GM21367 (cell line): ENCODE measurements around the gene FDXACB1.

Source experiments
- ATAC-seq: cut with Tn5 transposase; IDR thresholded peaks from one replicate; pipeline ENCODE4 v1.9.1; 2021; ENCODE audit not compliant: unreplicated experiment

Gene FDXACB1

DNA sequence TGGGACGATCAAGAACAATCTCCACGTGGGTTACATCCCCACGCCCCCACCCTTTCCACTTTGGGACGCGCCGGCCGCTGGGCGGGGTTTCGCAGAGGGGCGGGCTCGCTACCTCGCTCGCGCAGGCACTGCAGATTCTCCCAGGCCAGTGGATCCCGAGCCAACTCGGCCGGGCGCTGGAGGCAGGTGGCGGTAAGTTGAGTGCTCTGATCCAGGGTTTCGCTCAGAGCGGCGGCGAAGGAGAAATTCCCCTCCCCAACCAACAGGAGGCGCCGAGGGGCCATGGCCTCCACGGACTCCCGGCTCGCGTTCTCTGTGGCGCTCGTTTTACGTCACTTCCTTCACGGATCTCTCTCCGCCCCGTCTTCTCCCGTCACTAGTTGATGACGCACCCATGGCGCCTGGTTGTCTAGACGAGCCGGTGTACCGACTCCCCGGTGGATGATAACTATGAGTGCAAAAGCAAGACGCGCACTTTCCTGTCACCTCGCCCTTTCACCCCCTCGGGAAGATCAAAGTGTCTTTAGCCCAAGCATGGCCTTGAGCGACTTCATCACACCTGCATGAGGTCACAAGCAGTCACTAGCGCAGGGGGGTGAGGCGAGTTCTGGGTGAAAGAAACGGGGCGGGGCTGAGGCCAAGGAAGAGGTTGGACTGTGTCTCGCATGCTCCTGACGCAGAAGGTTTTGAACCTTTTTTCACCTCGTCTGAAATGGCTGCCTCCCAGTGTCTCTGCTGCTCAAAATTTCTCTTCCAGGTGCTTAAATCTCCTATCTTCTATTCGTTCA, at the start of gene FDXACB1, which contains the start of gene CFAP68:
TSS of gene FDXACB1 (minus strand) at position 317 of the 788 bp plus-strand sequence. CDS start at position 284, 33 bp downstream.
TSS of gene CFAP68 (plus strand) at position 693 of the 788 bp plus-strand sequence. CDS start at position 713, 20 bp downstream.
- peak; percentile 83 for ATAC-seq

GRCh38 chr11:111926505-111927391, 47.8 kb upstream of the FDXACB1 start:
- peak; percentile 90 for ATAC-seq

DNA sequence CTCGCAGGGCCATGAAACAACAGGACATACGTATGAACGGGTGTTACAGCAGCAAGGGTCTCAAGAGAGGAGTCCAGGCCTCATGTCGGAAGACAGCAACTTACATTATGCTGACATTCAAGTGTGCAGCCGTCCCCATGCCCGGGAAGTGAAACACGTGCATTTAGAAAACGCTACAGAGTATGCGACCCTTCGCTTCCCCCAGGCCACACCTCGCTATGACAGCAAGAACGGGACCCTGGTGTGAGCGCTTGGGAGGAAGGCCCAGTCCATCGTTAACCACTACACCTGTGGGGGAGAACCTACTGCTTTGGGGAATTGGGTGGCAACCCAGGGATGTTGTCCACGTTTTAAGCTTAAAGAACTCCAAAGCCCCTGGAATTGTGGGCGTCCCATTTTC, 47.0 kb upstream of the FDXACB1 start:
- ATAC-seq, result no peak

DNA sequence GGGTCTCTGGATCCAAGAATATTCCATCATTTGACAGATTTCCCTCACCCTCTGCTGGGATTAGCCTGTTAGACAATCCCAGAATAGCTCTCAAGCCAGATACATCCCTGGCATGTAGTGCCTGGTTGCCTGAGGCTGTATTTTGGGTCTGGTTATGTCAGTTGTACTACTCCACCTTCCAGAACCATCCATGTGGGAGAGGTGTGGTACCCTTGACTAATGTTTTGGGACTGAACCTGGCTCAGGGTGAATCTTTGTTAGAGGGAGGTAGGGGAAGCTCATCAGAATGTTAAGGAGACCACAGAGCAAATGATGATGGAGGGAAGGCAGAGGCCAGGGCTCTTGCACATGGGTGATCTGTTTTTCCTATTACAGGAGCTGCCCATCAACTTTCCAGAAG, 45.0 kb upstream of the FDXACB1 start:
- no peak for ATAC-seq

- no peak for ATAC-seq
These were observed 44.4 kb upstream of the FDXACB1 start for GRCh38 chr11:111923351-111923788.

DNA sequence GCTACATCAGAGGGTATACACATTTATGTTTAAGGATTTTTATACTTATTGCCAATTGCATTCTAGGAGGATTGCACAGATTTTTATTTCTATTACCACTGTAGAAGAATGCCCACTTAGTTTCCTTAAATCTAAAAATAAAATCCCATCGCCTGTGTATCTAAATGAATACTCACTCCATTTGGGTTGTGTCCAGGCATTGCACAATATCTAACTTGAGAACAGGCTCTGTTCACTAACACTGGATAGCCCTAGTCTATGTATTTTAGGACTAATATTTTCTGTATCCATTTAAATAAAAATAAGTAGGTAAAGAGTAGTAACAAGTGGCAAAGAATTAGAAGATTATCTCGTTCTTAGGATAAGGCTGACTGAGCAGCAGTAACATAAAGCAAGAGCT, 43.8 kb upstream of the FDXACB1 start:
- ATAC-seq, result no peak

DNA sequence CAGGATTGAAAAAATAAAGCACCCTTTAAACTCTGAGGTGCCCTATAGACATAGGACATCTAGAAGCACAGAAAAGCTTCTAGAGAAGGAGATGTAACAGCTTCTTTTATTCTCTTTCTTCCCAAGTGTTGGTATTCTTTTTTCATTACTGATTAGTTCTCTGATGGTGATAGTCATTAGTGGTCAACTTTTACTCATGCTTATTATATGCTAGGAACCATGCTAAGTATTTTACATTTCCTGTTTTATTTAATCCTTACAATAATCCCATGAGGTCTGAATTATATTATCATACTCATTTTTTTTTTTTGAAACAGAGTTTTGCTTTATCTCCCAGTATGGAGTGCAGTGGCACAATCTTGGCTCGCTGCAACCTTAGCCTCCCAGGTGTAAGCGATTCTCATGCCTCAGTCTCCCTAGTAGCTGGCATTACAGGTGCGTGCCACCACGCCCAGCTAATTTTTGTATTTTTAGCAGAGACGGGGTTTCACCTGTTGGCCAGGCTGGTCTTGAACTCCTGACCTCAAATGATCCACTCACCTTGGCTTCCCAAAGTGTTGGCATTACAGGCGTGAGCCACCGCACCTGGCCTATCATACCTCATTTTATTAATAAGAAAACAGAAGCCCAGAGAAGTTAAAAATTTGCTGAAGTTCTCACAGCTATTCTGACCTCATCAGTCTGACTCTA, 42.7 kb upstream of the FDXACB1 start:
- ATAC-seq, result no peak

- no peak for ATAC-seq
These were observed 41.9 kb upstream of the FDXACB1 start for GRCh38 chr11:111920908-111921307.

DNA sequence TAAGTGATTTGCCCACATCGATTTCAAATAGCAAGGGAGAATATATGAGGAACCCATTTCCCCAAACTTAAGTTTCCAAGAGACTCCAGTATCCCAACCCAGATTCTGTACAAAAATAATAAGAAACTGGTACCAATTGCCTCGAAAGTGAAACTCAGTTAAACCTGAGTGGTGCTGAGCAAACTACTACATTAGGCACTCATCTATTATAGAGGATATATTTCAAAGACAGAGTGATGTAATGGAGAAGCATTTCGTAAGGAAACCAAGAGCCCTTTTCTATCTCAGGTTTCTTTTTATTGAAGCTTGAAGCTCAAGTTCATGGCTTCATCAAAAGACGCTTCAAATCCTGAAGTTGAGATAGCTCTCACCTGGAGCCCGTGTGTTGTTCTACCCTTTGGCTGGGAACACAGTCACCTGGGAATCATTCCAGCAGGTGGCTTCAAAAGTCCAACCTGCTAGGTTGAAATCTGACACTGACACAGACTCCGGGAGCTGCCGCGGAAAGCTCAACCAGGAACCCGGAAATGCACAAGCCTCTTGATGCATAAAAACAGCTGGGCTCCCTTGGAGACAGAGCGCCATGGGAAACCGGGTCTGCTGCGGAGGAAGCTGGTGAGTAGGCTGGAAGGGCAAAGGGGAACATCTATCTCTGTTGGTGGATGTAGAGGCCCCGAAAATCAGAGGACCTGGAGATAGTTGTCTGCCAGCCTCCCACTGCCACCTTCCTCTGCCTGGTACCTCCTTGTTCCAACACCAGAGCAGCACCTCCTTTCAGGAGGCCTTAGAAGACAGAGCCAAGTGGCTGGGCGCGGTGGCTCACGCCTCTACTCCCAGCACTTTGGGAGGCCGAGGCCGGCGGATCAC, 39.7 kb upstream of the FDXACB1 start, which contains the start of gene C11orf52:
TSS of gene C11orf52 (plus strand) at position 524 of the 867 bp plus-strand sequence. CDS start at position 584, 60 bp downstream.
- ATAC-seq, result no peak

DNA sequence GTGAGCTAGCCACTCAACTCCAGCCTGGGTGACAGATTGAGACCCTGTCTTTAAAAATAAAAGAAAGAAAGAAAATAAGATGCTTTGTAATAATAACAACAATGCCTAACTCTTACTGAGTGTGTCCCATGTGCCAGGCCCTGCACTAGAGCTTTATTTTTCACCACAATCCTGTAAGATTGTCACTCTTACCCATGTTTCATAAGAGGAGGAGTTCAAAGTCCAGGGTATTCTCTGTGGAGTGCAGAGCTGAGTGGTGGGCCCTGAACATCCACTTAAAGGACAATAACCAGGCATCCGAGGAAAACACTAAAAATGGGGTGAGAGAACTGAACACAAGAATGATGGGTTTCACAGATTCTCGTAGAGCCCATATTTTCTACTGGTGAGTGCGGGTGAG, 38.8 kb upstream of the FDXACB1 start:
- no peak for ATAC-seq

GRCh38 chr11:111917312-111917711, 38.3 kb upstream of the FDXACB1 start:
- ATAC-seq, result no peak

GRCh38 chr11:111916768-111917167, 37.8 kb upstream of the FDXACB1 start:
- ATAC-seq, result no peak

DNA sequence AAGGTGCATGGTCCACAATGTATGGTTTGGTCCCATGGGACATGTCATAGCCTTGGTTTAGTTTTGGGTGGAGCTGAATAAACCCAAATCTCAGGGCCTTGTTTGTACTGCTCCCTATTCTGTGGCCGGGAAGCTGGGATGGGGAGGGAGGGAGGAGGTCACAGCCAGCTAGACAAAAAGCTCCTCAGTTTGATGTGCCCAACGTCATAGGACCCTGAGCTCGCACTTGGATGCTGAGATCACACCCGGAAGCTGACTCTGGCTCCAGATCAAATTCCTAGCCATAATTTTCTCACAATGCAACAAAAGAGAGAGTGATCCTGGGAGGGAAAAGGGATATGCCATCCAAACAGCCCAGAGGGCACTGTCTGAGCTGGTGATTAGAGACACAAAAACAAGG, 35.0 kb upstream of the FDXACB1 start:
- ATAC-seq, result no peak

DNA sequence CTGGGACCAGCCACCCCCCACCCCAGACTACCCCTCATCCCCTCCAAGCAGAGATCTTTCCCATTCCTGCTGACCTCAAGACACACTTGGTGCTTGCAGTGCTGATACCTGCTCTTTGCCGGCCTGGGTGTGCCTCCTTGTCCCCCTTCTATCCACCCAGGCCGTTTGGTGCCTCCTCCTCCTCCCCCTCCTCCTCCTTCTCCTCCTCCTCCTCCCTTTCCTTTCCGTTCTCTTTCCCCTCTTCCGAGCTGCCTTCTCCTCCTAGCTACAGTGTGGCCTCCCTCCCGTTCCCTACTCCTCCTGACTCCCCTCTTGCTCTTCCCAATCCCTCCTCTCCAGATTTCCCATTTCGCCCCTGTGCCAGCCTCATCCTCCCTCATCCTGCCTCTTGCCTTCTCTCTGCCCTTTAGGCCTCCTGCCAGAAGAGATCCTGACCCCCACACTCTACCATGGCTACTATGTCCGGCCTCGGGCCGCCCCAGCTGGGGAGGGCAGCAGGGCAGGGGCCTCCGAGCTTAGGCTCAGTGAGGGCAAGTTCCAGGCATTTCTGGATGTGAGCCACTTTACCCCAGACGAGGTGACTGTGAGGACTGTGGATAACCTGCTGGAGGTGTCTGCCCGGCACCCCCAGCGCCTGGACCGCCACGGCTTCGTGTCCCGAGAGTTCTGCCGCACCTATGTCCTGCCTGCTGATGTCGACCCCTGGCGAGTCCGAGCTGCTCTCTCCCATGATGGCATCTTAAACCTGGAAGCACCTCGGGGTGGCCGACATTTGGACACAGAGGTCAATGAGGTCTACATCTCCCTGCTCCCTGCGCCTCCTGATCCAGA, 34.3 kb upstream of the FDXACB1 start:
- no peak for ATAC-seq

GRCh38 chr11:111912535-111912934, 33.6 kb upstream of the FDXACB1 start, which contains the start of gene HSPB2:
HSPB2 (plus strand) TSS chr11:111912734; CDS start chr11:111912830, 96 bp downstream.
- no peak for ATAC-seq

DNA sequence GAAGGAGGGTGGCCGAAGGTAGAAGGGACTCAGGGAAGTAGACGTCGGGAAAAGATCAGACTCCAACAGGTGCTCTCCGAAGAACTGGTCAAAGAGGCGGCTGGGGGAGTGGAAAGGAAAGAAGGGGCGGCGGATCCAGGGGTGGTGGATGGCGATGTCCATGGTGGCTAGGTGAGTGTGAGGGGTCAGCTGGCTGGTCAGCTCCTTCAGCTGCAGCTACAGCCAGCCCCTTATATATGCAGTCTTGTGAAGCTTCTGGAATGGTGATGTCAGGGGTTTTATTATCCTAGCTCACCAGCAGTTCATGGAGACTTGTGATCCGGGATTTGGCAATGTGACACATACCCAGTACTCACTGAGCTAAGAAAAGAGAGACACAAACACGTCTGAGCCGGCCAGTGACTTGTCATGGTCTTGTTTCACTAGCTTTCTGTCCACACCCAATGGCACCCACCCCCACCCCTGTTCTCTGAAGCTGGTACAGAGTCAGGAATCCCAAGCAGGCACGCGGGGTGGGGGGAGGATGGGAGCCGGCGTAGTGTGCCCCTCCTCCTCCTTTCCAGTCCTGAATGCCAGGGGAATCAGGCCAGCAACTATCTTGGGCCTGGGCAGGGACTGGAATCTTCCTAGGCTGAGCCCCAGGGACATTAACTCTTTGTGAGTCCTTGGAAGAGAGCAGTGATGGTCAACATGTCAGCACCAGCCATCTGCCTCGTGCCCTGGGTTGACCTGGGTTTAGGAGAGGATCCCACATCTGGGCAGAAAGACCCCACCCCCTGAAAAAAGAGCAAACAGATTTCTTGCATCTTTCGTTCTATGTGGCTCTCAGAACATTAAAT, 32.8 kb upstream of the FDXACB1 start, which contains the start of gene CRYAB:
TSS of gene CRYAB (minus strand) at position 208 of the 839 bp plus-strand sequence. CDS start at position 162, 46 bp downstream.
- no peak for ATAC-seq

- no peak for ATAC-seq
These were observed 32.0 kb upstream of the FDXACB1 start for GRCh38 chr11:111910676-111911562.
